Mucosa of descending colon (tissue), 3 donors: ENCODE measurements around the gene SPCS1. TPM values are rescaled to one million over a fixed set of nuclear protein-coding genes. Genes with fewer than 3 reads are reported as not detected.
"Not testable (repeated sequence)": the region's sequence is repeated elsewhere in the genome, so short reads cannot be mapped to it uniquely, and the experiment has no call there.

Experiments
- ATAC-seq: fragments of 200-7000 bp; cut with Tn5 transposase; one replicate; pipeline ENCODE4 v1.9.1; 2020; ENCODE audit warnings: mild to moderate bottlenecking, moderate library complexity
- DNase-seq, 3 donors: peaks; one replicate each; pipeline ENCODE4 v3.0.0-alpha.2; 2020
- H3K36me3 ChIP-seq: fragments of 200-600 bp; one replicate; pipeline ENCODE4 v1.8.0; 2021; ENCODE audit warnings: low read depth, mild to moderate bottlenecking
- H3K4me1 ChIP-seq: fragments of 200-600 bp; one replicate; pipeline ENCODE4 v1.8.0; 2021; ENCODE audit warnings: low read depth, mild to moderate bottlenecking
- H3K4me3 ChIP-seq: fragments of 200-600 bp; one replicate; pipeline ENCODE4 v1.8.0; 2021; ENCODE audit warnings: mild to moderate bottlenecking
- H3K9me3 ChIP-seq: fragments of 200-600 bp; one replicate; pipeline ENCODE4 v1.8.0; 2021; ENCODE audit warnings: mild to moderate bottlenecking
- intact Hi-C, 2 donors: fragments of 100-400 bp; cut with DNase I in 1 of 2; cut with micrococcal nuclease in 1 of 2; formaldehyde crosslinking; loops; one replicate each; pipeline versions ENCODE4 v1.11.0 to v1.11.1; 2022; cut with DNase I, micrococcal nuclease
- long read RNA-seq, 2 donors: library from polyadenylated mRNA; unstranded; transcript quantifications; one replicate each; pipeline ENCODE4 v2.0.0, GENCODE V29; 2019 to 2021
- total RNA-seq, 3 donors: library from RNA; stranded (reverse); fragmentation: NEBNext Ultra II Directional in 2 of 3; extraction: Animal tissue kit (Norgen Biotek cat#: 25700) in 2 of 3; gene quantifications; one replicate each; pipeline versions ENCODE4 v1.2.1 to v1.2.4, GENCODE V29; 2021 to 2023
- TF ChIP-seq, protein P1 (sequence below): fragments of 200-600 bp; IDR thresholded peaks from one replicate; pipeline ENCODE4 v1.8.0; 2022; ENCODE audit warnings: antibody characterized with exemption, mild to moderate bottlenecking
- donor health status: DM: no; HTN: no; CAD: no; lungs with moderate emphysema.
- donor health status: DM: no; HTN: no; CAD: no.
- donor health status: DM: no; HTN: yes; CAD: no.

Gene SPCS1
- 100 to 1,000 TPM in 1 of 3 donors, 10 to 100 TPM in 2; 61.0 to 105 (median 80.4) TPM for total RNA-seq
- long read RNA-seq, donor 1, full-length matches to known transcripts = 95 of 108 reads
- long read RNA-seq, donor 1, partial matches to known transcripts = 0 of 108 reads
- long read RNA-seq, donor 1, other reads (novel, unspliced or antisense) = 13 of 108 reads
- long read RNA-seq, donor 2, full-length matches to known transcripts = 190 of 194 reads
- long read RNA-seq, donor 2, partial matches to known transcripts = 1 of 194 reads
- long read RNA-seq, donor 2, other reads (novel, unspliced or antisense) = 3 of 194 reads

DNA sequence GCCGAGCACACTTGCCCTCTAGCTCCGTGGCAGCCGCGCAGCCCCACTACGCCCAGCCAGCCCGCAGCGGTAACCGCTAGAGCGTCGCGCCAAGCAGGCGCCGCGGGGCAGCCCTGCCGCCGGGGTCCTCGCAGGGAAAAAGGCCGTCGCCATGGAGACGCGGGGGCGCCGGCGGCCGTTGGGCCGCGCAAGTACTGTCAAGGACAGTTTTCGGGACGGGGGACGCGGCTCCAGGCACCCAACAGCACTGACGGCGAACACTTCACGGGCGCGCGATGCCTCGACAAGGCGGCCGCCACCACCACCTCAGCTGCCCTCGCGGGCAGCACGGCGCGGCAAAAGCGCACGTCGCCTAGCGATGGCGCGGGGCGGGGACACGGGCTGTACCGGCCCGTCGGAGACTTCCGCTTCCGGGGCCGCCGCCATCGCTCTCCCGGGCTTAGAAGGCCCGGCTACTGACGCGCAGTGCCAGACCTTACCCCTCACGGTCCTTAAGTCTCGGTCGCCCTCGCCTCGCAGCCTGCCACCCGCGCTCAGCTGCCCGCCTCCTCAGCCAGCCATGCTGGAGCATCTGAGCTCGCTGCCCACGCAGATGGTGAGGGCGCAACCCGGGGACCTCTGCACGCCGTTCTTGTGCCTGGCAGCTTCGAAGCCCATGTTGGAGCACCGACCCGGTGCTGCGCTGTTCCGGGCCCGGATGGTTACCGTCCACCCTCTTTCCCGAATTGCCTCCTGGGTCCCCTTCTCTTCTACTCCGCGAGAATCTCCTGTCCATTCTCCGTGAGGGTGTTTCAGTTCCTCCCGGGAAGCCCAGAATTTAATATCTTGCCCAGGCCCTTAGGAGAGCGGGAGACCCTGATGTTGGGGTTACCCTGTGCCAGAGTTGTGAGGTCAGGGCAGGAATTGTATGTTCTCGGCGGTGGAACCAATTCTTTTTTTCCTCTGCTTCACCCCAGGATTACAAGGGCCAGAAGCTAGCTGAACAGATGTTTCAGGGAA is at the start of gene SPCS1, which contains the start of gene GLT8D1:
Gene SPCS1 (plus strand): TSS at position 419 of the 999 bp plus-strand sequence. CDS start 141 bp downstream, at position 560.
Gene GLT8D1 (minus strand): TSS at position 104 of the 999 bp plus-strand sequence. CDS start 5,331 bp downstream, outside the sequence.
- Histone ChIP-seq H3K9me3 (no peaks in the 10 kb centered on the region), H3K36me3 (no peaks in the 10 kb centered on the region), H3K4me3 (peak within 1 kb of the TSS; percentile 83), H3K4me1 (peaks cover 25% of the 10 kb centered on the region)
- DNase-seq (peak; percentile 86 to 92 (median 89)), ATAC-seq (peak; percentile 94)
- intact Hi-C loops = no loop called here
- TF ChIP-seq, protein P1, sequence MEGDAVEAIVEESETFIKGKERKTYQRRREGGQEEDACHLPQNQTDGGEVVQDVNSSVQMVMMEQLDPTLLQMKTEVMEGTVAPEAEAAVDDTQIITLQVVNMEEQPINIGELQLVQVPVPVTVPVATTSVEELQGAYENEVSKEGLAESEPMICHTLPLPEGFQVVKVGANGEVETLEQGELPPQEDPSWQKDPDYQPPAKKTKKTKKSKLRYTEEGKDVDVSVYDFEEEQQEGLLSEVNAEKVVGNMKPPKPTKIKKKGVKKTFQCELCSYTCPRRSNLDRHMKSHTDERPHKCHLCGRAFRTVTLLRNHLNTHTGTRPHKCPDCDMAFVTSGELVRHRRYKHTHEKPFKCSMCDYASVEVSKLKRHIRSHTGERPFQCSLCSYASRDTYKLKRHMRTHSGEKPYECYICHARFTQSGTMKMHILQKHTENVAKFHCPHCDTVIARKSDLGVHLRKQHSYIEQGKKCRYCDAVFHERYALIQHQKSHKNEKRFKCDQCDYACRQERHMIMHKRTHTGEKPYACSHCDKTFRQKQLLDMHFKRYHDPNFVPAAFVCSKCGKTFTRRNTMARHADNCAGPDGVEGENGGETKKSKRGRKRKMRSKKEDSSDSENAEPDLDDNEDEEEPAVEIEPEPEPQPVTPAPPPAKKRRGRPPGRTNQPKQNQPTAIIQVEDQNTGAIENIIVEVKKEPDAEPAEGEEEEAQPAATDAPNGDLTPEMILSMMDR = no peak

DNA sequence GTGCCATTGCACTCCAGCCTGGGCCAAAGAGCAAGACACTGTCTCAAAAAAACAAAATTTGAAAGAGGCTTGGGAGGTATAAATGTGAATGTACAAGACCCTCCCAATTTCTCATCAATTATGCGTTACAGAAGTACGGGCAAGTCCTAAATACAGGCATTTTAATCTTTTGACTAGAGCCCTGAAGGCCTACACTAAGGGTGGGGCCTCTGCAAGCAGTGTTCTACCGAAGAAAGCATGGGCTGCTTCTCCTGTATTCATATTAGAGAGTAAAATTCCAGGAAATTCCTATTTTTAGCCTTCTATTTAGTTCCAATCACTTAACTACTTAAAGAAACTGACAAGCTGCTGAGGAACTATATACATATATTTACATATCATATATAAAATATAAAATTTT is 45.9 kb upstream of the SPCS1 start:
- Histone ChIP-seq H3K36me3 (peaks cover 8% of the 10 kb centered on the region), H3K4me1 (no peaks in the 10 kb centered on the region), H3K4me3 (no peak overlapping the region), H3K9me3 (no peaks in the 10 kb centered on the region)
- ATAC-seq = no peak
- intact Hi-C loops = no loop called here
- TF ChIP-seq, protein P1 = no peak
- no peak for DNase-seq

DNA sequence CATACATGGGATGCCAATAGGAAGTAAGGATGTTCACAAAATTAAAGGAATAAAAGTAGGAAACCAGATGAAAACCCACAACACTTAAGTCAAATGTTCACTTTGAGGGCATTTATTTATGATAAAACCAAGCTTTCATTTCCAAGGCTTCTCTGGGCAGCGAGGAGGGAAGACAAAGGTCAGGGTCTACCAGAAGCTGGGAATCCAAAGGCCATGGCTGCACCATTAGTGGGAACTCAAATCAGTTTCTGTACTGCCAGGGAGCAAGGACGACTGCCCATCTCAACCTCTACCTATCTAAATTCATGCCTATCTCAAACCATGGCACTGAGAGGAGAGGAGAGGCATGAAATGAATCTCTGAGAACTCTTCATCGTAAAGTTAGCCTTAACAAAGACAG is 42.8 kb upstream of the SPCS1 start:
- intact Hi-C loops = no loop called here
- no peaks in the 10 kb centered on the region for H3K36me3 ChIP-seq
- no peak overlapping the region for H3K4me3 ChIP-seq
- no peaks in the 10 kb centered on the region for H3K9me3 ChIP-seq
- ATAC-seq = no peak
- TF ChIP-seq, protein P1 = no peak
- no peak for DNase-seq
- H3K4me1 ChIP-seq = no peaks in the 10 kb centered on the region

DNA sequence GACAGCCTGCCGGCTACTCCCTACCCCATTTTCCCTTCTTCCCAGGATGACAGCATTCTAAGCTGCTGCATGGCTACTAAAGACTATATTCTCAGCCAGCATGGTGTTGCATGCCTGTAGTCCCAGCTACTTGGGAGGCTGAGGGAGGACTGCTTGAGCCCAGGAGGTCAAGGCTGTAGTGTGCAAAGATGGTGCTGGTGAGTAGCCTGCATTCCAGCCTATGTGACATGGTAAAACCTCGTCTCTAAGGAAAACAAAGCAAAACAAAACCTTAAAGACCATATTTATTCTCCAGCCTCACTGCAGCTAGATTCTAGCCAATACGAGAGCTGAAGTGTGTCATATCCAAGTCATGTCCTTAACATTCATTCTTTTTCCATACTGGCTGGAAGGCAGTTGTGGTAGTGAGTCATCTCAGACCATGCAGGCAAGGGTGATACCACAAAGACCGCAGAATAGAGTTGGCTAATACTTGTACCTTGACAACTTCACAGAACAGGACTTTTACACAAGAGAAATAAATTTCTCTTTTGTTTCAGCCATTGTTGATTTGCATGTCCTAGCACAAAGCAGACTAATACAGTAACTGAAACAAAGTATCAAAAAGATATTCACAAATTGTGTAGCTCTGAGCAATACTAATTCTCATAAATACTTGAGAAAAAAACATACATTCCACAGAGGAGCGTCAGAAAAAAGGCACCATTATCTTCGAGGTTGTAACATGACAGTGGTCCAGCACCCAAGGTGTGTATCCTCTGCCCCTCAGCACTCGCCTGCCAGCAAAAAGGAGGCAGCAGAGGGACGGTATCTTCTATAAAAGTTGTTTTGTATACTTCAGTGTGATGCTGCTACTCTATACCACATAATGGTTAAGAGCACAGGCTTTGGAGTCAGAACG is 35.0 kb upstream of the SPCS1 start:
- DNase-seq (no peak), ATAC-seq (peak; percentile 82)
- Histone ChIP-seq H3K36me3 (no peaks in the 10 kb centered on the region), H3K9me3 (no peaks in the 10 kb centered on the region), H3K4me1 (no peaks in the 10 kb centered on the region), H3K4me3 (no peak overlapping the region)
- intact Hi-C loops = no loop called here
- TF ChIP-seq, protein P1 = no peak

DNA sequence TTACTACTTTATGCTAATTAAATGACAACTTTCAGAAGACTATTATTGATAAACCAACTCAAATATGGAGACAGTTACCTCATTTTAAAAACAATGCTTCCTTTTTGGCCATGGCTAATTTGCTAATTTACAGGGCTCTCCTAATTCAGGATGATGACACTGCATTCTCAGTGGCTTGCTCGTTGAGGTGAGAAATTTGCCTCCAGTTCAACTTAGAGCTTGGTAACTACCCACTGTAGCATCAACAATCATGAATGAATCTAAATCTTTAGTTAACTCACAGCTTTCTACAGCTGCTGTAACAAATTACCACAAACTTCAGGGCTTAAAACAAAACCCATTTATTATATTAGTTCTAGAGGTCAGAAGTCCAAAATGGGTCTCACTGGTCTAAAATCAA is 34.2 kb upstream of the SPCS1 start:
- no peaks in the 10 kb centered on the region for H3K9me3 ChIP-seq
- TF ChIP-seq, protein P1 = no peak
- H3K4me3 ChIP-seq = no peak overlapping the region
- intact Hi-C loops = no loop called here
- no peaks in the 10 kb centered on the region for H3K36me3 ChIP-seq
- ATAC-seq (no peak), DNase-seq (no peak)
- no peaks in the 10 kb centered on the region for H3K4me1 ChIP-seq

DNA sequence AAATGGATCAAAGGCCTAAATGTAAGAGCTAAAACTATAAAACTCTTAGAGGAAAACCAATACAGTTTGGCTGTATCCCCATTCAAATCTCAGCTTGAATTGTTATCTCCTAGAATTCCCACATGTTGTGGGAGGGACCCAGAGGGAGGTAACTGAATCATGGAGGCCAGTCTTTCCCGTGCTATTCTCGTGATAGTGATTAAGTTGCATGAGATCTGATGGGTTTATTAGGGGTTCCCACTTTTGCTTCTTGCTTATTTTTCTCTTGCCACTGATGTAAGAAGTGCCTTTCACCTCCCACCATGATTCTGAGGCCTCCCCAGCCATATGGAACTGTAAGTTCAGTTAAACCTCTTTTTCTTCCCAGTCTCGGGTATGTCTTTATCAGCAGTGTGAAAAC is 29.7 kb upstream of the SPCS1 start:
- H3K4me3 ChIP-seq, H3K9me3 ChIP-seq, DNase-seq, H3K4me1 ChIP-seq, H3K36me3 ChIP-seq, ATAC-seq, intact Hi-C loops: not testable (repeated sequence)
